ENCODE results near the gene ARGLU1. TPM values are rescaled to one million over a fixed set of nuclear protein-coding genes. Genes with fewer than 3 reads are reported as not detected.

ARGLU1 gene
- total RNA-seq, 1 donor from 2014 or later: 56.9 TPM

GRCh38 chr13:106493533-106494220, 74.3 kb downstream of the ARGLU1 start:
- Mint-ChIP-seq H3K27me3 (ENCODE audit: low read depth, unreplicated experiment) (no peaks in the 10 kb centered on the region), H3K27ac (ENCODE audit: unreplicated experiment) (peak overlapping the region; percentile 19), H3K9me3 (ENCODE audit: unreplicated experiment) (no peaks in the 10 kb centered on the region), H3K4me1 (ENCODE audit: low read depth, unreplicated experiment) (peaks cover 30% of the 10 kb centered on the region), H3K36me3 (ENCODE audit: low read depth, unreplicated experiment) (peaks cover 24% of the 10 kb centered on the region), H3K4me3 (ENCODE audit: unreplicated experiment) (no peak overlapping the region)
- Histone ChIP-seq H3K4me1 (ENCODE audit: insufficient read depth, low read length) (peaks cover 3% of the 10 kb centered on the region), H3K36me3 (ENCODE audit: insufficient read depth, low read length) (peaks cover 47% of the 10 kb centered on the region), H2AFZ (ENCODE audit: low read depth, low read length) (no peak overlapping the region), H3K9ac (ENCODE audit: low read length) (no peak overlapping the region), H3K79me2 (ENCODE audit: insufficient read depth, low read length) (peaks cover 73% of the 10 kb centered on the region), H3K27me3 (ENCODE audit: insufficient read depth, low read length) (no peaks in the 10 kb centered on the region), H4K20me1 (ENCODE audit: insufficient read depth, low read length) (peaks cover 42% of the 10 kb centered on the region), H3K9me3 (ENCODE audit: insufficient read depth, low read depth, low read length) (no peaks in the 10 kb centered on the region), H3K4me3 (ENCODE audit: insufficient read depth, low read depth, low read length) (no peak overlapping the region), H3K27ac (ENCODE audit: low read depth, low read length) (no peak overlapping the region), H3K4me2 (ENCODE audit: low read length) (no peak overlapping the region)
- TF ChIP-seq CTCF (IDR thresholded peaks at IDR 0.05; ENCODE audit: insufficient read depth, low read depth, low read length) (no peak), EZH2 (IDR thresholded peaks at IDR 0.05; ENCODE audit: insufficient read depth, low read length) (no peak)
- FAIRE-seq (no peak), DNase-seq (ENCODE audit: low read depth) (no peak)

GRCh38 chr13:106492588-106493475, 75.1 kb downstream of the ARGLU1 start:
- H3K9me3 ChIP-seq (ENCODE audit: insufficient read depth, low read depth, low read length): no peaks in the 10 kb centered on the region
- H3K4me1 ChIP-seq (ENCODE audit: insufficient read depth, low read length): no peaks in the 10 kb centered on the region
- FAIRE-seq: no peak
- no peak for DNase-seq (ENCODE audit: low read depth)
- H3K27ac ChIP-seq (ENCODE audit: low read depth, low read length): no peak overlapping the region
- H3K79me2 ChIP-seq (ENCODE audit: insufficient read depth, low read length): peaks cover 64% of the 10 kb centered on the region
- H4K20me1 ChIP-seq (ENCODE audit: insufficient read depth, low read length): peaks cover 39% of the 10 kb centered on the region
- peaks cover 26% of the 10 kb centered on the region for H3K36me3 Mint-ChIP-seq (ENCODE audit: low read depth, unreplicated experiment)
- H3K9me3 Mint-ChIP-seq (ENCODE audit: unreplicated experiment): no peaks in the 10 kb centered on the region
- no peak overlapping the region for H3K9ac ChIP-seq (ENCODE audit: low read length)
- H3K27ac Mint-ChIP-seq (ENCODE audit: unreplicated experiment): no peak overlapping the region
- no peaks in the 10 kb centered on the region for H3K27me3 Mint-ChIP-seq (ENCODE audit: low read depth, unreplicated experiment)
- TF ChIP-seq EZH2 (IDR thresholded peaks at IDR 0.05; ENCODE audit: insufficient read depth, low read length): no peak
- no peak for TF ChIP-seq CTCF (IDR thresholded peaks at IDR 0.05; ENCODE audit: insufficient read depth, low read depth, low read length)
- no peak overlapping the region for H3K4me2 ChIP-seq (ENCODE audit: low read length)
- H2AFZ ChIP-seq (ENCODE audit: low read depth, low read length): no peak overlapping the region
- H3K36me3 ChIP-seq (ENCODE audit: insufficient read depth, low read length): peaks cover 47% of the 10 kb centered on the region
- no peak overlapping the region for H3K4me3 Mint-ChIP-seq (ENCODE audit: unreplicated experiment)
- H3K4me1 Mint-ChIP-seq (ENCODE audit: low read depth, unreplicated experiment): peaks cover 22% of the 10 kb centered on the region
- no peaks in the 10 kb centered on the region for H3K27me3 ChIP-seq (ENCODE audit: insufficient read depth, low read length)
- no peak overlapping the region for H3K4me3 ChIP-seq (ENCODE audit: insufficient read depth, low read depth, low read length)
